Aorta (tissue), 5 donors: ENCODE data around the gene RNASEL. TPM values are rescaled to one million over a fixed set of nuclear protein-coding genes. Genes with fewer than 3 reads are reported as not detected.
"Not testable (repeated sequence)": the region's sequence is repeated elsewhere in the genome, so short reads cannot be mapped to it uniquely, and the experiment has no call there.

Source experiments
- ATAC-seq: fragments of 200-7000 bp; cut with Tn5 transposase; one replicate; pipeline ENCODE4 v1.9.1; 2022; ENCODE audit warnings: moderate library complexity; ENCODE audit not compliant: low FRiP score
- DNase-seq, 2 donors: peaks; one replicate each; pipeline ENCODE4 v3.0.0-alpha.2; 2020
- H3K27ac ChIP-seq, 2 donors: one replicate each; pipeline ENCODE4 v1.5.1; 2013; ENCODE audit warnings: low read length in 2 of 2, mild to moderate bottlenecking in 2 of 2, moderate library complexity in 2 of 2, control low read depth in 1 of 2, inconsistent platforms in 1 of 2, low read depth in 1 of 2
- H3K27me3 ChIP-seq, 2 donors: one replicate each; pipeline ENCODE4 v1.6.1; 2013; ENCODE audit warnings: control low read depth in 1 of 2, low read length in 1 of 2, mild to moderate bottlenecking in 1 of 2, moderate library complexity in 1 of 2; ENCODE audit not compliant: insufficient read depth in 2 of 2, control insufficient read depth in 1 of 2
- H3K36me3 ChIP-seq, 2 donors: one replicate each; pipeline ENCODE4 v1.6.1; 2013; ENCODE audit warnings: control low read depth in 1 of 2, low read length in 1 of 2, mild to moderate bottlenecking in 1 of 2; ENCODE audit not compliant: insufficient read depth in 2 of 2, control insufficient read depth in 1 of 2
- H3K4me1 ChIP-seq, 2 donors: one replicate each; pipeline ENCODE4 v1.6.1; 2013; ENCODE audit warnings: low read length in 2 of 2, control low read depth in 1 of 2, mild to moderate bottlenecking in 1 of 2, moderate library complexity in 1 of 2; ENCODE audit not compliant: insufficient read depth in 2 of 2, control insufficient read depth in 1 of 2
- H3K4me3 ChIP-seq, 2 donors: one replicate each; pipeline ENCODE4 v1.5.1; 2013; ENCODE audit warnings: low read length in 2 of 2, control low read depth in 1 of 2, mild to moderate bottlenecking in 1 of 2
- H3K9me3 ChIP-seq: one replicate; pipeline ENCODE4 v1.6.1; 2013; ENCODE audit warnings: mild to moderate bottlenecking, low read length; ENCODE audit not compliant: control insufficient read depth
- WGBS, 2 donors: extraction: QIAGEN DNeasy Blood & Tissue Kit; methylation state at CpG; one replicate each; pipeline ENCODE4 v1.1.7; 2013; 5-methylcytosine and 5-hydroxymethylcytosine counted together
- intact Hi-C, 2 donors: fragments of 100-400 bp; cut with DNase I; formaldehyde crosslinking; loops; one replicate each; pipeline versions ENCODE4 v1.14.2 to v1.15.0; 2022
- polyA plus RNA-seq, 2 donors: library from polyadenylated mRNA; stranded (reverse); fragments of 200-250 nt; gene quantifications; one replicate each; pipeline ENCODE4 v1.2.3, GENCODE V29; 2013
- total RNA-seq, 2 donors: library from RNA; stranded (reverse); fragmentation: NEBNext Ultra II Directional; extraction: Animal tissue kit (Norgen Biotek cat#: 25700); gene quantifications; one replicate each; pipeline ENCODE4 v1.2.1, GENCODE V29; 2021
- donor health status: healthy with polysubstance abuse.
- donor health status: Bipolar disorder and iron deficiency.
- donor health status: DM: no; HTN: no; CAD: no.
- donor health status: DM: no; HTN: no; CAD: no.
- donor health status: DM: yes; HTN: yes; CAD: no.

The RNASEL gene
- total and polyA plus RNA-seq, 4 donors, result 3.9 to 13.9 (median 6.9) TPM

DNA sequence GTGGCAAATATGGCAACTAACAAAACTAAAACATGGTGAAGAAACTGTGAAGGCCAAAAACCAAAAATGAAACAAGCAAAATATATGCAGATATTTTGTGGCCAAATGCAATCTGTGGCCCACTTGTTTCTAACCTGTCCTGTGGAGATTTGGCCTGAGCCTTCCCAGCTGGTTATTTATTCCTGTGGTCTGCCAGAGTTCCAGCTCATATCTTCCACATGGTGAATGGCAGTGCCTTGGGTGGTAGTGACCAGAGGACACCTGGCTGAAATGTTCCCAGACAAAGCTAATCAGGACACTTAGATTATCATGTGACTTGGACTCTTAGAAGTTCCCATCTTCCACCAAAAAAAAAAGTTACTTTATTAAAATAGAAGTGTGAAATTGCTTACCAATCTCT is 39.7 kb downstream of the RNASEL start:
- no peaks in the 10 kb centered on the region for H3K4me1 ChIP-seq
- H3K4me3 ChIP-seq, result no peak overlapping the region
- no peak for DNase-seq
- no peak overlapping the region for H3K27ac ChIP-seq
- intact Hi-C loops, result no loop called here
- H3K9me3 ChIP-seq, result peaks cover 3% of the 10 kb centered on the region
- no peaks in the 10 kb centered on the region for H3K27me3 ChIP-seq
- no peaks in the 10 kb centered on the region for H3K36me3 ChIP-seq
- ATAC-seq, result no peak

DNA sequence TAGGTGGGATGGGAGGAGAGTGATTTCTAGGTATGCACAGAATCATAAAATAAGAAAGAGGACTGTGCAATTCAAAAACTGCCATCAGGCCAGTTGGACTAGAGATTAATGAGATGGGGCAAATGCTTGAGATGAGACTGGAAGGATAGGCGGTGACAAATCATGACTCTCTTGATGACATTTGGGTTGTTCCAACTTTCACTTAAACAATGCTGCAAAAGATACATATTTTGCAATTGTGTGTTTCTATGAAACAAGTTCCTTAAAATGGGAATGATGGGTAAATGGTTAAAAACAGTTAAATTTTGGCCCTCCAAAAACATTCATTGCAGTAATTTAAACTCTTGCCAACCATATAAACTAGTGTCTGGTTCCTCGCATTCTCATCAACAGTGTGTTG is 55.2 kb downstream of the RNASEL start:
- DNase-seq (no peak), ATAC-seq (no peak)
- H3K9me3 ChIP-seq, result no peaks in the 10 kb centered on the region
- WGBS, 2 donors, result 91% methylated on average over 2 of the region's 2 CpGs
- no peaks in the 10 kb centered on the region for H3K27me3 ChIP-seq
- no peak overlapping the region for H3K4me3 ChIP-seq
- H3K4me1 ChIP-seq, result no peaks in the 10 kb centered on the region
- no peak overlapping the region for H3K27ac ChIP-seq
- H3K36me3 ChIP-seq, result no peaks in the 10 kb centered on the region
- intact Hi-C loops, result no loop called here

DNA sequence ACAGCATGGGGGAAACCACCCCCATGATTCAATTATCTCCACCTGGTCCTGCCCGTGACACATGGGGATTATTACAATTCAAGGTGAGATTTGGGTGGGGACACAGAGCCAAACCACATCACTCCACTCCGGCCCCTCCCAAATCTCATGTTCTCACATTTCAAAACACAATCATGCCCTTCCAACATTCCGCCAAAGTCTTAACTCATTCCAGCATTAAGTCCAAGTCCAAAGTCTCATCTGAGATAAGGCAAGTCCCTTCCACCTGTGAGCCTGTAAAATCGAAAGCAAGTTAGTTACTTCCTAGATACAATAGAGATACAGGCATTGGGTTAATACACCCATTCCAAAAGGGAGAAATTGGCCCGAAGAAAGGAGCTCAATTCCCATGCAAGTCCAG is 60.9 kb downstream of the RNASEL start:
- H3K27ac ChIP-seq, DNase-seq, H3K4me1 ChIP-seq, H3K9me3 ChIP-seq, H3K4me3 ChIP-seq, H3K36me3 ChIP-seq, intact Hi-C loops, ATAC-seq, H3K27me3 ChIP-seq: not testable (repeated sequence)
- 77 to 82% methylated on average over 5 of the region's 5 CpGs for WGBS, 2 donors

DNA sequence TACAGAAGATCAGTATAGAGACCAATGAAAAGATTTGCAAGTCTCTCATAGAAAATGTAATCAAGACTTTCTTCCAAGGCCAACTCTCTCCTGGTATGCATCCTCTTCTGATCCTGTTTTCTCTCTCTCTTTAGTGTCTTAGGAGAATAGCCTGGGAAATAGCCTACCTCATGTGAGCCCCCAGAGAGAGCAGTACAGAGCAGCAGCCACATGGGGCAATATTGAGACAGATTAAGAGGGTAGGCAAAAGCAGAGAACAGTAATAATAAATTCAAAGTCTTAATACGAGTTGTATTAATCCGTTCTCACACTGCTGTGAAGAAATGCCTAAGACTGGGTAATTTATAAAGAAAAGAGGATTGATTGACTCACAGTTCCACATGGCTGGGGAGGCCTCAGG is 61.4 kb downstream of the RNASEL start:
- Histone ChIP-seq H3K4me3 (no peak overlapping the region), H3K36me3 (no peaks in the 10 kb centered on the region), H3K4me1 (no peaks in the 10 kb centered on the region), H3K27ac (no peak overlapping the region), H3K27me3 (no peaks in the 10 kb centered on the region), H3K9me3 (peaks cover 4% of the 10 kb centered on the region)
- WGBS, 2 donors, result 87 to 89% methylated on average over 2 of the region's 2 CpGs
- no peak for DNase-seq
- ATAC-seq, result no peak
- intact Hi-C loops, result no loop called here

DNA sequence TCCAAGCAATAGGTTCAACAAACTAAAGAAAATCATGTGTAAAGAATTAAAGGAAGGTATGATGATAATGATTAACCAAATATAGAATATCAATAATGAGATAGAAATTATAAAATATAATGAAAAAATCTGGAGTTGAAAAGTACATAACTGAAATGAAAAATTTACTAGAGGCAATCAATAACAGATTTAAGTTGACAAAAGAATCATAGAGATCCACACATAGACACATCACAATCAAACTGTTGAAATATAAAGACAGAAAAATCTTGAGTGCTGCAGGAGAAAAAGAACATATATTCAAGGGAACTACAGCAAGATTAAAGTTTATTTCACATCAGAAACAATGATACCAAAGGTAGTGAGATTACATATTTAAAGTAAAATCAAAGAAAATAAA is 63.7 kb downstream of the RNASEL start:
- DNase-seq, result no peak
- H3K27ac ChIP-seq, result no peak overlapping the region
- no peaks in the 10 kb centered on the region for H3K4me1 ChIP-seq
- H3K4me3 ChIP-seq, result no peak overlapping the region
- no peaks in the 10 kb centered on the region for H3K36me3 ChIP-seq
- peaks cover 4% of the 10 kb centered on the region for H3K9me3 ChIP-seq
- H3K27me3 ChIP-seq, result no peaks in the 10 kb centered on the region
- intact Hi-C loops, result no loop called here
- ATAC-seq, result no peak

Other genes starting within 250 kb of the RNASEL start
- gene GLUL, start 197.5 kb downstream of the RNASEL start, total RNA-seq, result 100 to 1,000 TPM; 421 to 549 TPM
- gene GLUL, start 197.5 kb downstream of the RNASEL start, polyA plus RNA-seq, result 100 to 1,000 TPM; 144 to 222 TPM
- not detected for gene TEDDM1, start 188.6 kb downstream of the RNASEL start, total RNA-seq
- not detected for gene TEDDM1, start 188.6 kb downstream of the RNASEL start, polyA plus RNA-seq
- not detected for gene RGSL1, start 139.1 kb downstream of the RNASEL start, total RNA-seq
- gene RGSL1, start 139.1 kb downstream of the RNASEL start, polyA plus RNA-seq, result not detected
- gene RGS16, start 15.1 kb upstream of the RNASEL start, total RNA-seq, result 10 to 100 TPM in 1 of 2 donors, 1 to 10 TPM in 1; 9.2 to 20.9 TPM
- 1 to 10 TPM in 1 of 2 donors, under 1 TPM in 1; 0.50 to 7.0 TPM for gene RGS16, start 15.1 kb upstream of the RNASEL start, polyA plus RNA-seq
- under 1 TPM in 1 of 2 donors, not detected in 1; 0.10 TPM for gene RGS8, start 95.3 kb upstream of the RNASEL start, total RNA-seq
- not detected for gene RGS8, start 95.3 kb upstream of the RNASEL start, polyA plus RNA-seq
- gene NPL, start 200.5 kb upstream of the RNASEL start, total RNA-seq, result 10 to 100 TPM; 16.1 to 36.6 TPM
- 10 to 100 TPM in 1 of 2 donors, 1 to 10 TPM in 1; 4.8 to 14.8 TPM for gene NPL, start 200.5 kb upstream of the RNASEL start, polyA plus RNA-seq